Esophagus squamous epithelium (tissue), 5 donors: ENCODE data around the gene IQGAP2. TPM values are rescaled to one million over a fixed set of nuclear protein-coding genes. Genes with fewer than 3 reads are reported as not detected.

Source experiments
- DNase-seq: peaks from one replicate; lab custom pipeline; 2025; lab: John Stamatoyannopoulos, UW
- H3K27ac ChIP-seq, 4 donors: fragments of 200-600 bp; sonication (generic); one replicate each; pipeline ENCODE4 v1.5.1; 2016 to 2019; ENCODE audit warnings: mild to moderate bottlenecking in 1 of 4
- H3K27me3 ChIP-seq, 4 donors: fragments of 200-600 bp; sonication (generic); 1 replicate in 3 of 4; 2 replicates in 1 of 4; pipeline versions ENCODE4 v1.5.1 to v1.6.0; 2017 to 2021; ENCODE audit warnings: antibody characterized with exemption in 1 of 4
- H3K36me3 ChIP-seq, 3 donors: fragments of 200-600 bp; sonication (generic); one replicate each; pipeline ENCODE4 v1.5.1; 2016 to 2019
- H3K4me1 ChIP-seq, 3 donors: fragments of 200-600 bp; sonication (generic); one replicate each; pipeline ENCODE4 v1.5.1; 2017 to 2019
- H3K4me3 ChIP-seq, 4 donors: fragments of 200-600 bp; sonication (generic); 1 replicate in 3 of 4; 2 replicates in 1 of 4; pipeline ENCODE4 v1.5.1; 2016 to 2019; ENCODE audit warnings: mild to moderate bottlenecking in 2 of 4, moderate library complexity in 1 of 4
- H3K9me3 ChIP-seq, 3 donors: fragments of 200-600 bp; sonication (generic); one replicate each; pipeline ENCODE4 v1.5.1; 2016 to 2019
- CTCF ChIP-seq, 6 experiments: fragments of 450-650 bp in 4 of 6; fragments of 200-600 bp in 2 of 6; sonication (generic) in 2 of 6; IDR thresholded peaks; one replicate each; pipeline ENCODE4 v1.5.1; 2016 to 2019; ENCODE audit warnings: antibody characterized with exemption in 6 of 6, mild to moderate bottlenecking in 4 of 6, moderate library complexity in 4 of 6
- POLR2A ChIP-seq, 4 donors: fragments of 450-650 bp; IDR thresholded peaks; one replicate each; pipeline ENCODE4 v1.6.1; 2017; ENCODE audit warnings: antibody characterized with exemption in 4 of 4, mild to moderate bottlenecking in 4 of 4, moderate library complexity in 3 of 4
- WGBS, 2 donors: methylation state at CpG; one replicate each; pipeline ENCODE4 v1.1.5; 2018; 5-methylcytosine and 5-hydroxymethylcytosine counted together
- intact Hi-C: fragments of 100-400 bp; cut with DNase I; formaldehyde crosslinking; loops from one replicate; pipeline ENCODE4 v1.15.0; 2022
- total RNA-seq, 4 donors: library from RNA; depleted of rRNA; stranded (reverse); fragments of >200 nt; gene quantifications; one replicate each; pipeline ENCODE4 v1.1.0, GENCODE V29; 2016
- donor health status: DM: yes; HTN: yes; CAD: no.

Gene IQGAP2
- total RNA-seq, 4 donors from 2014 or later: 3.0 to 16.6 (median 5.9) TPM

- no peak for TF ChIP-seq CTCF (IDR thresholded peaks at IDR 0.05)
- TF ChIP-seq POLR2A (IDR thresholded peaks at IDR 0.05): no peak
- WGBS, 2 donors: 75% methylated on average over 4 of the region's 4 CpGs
- Histone ChIP-seq H3K27me3 (no peaks in the 10 kb centered on the region), H3K4me1 (peaks cover 0 to 10% (median 0%) of the 10 kb centered on the region in 3 donors), H3K27ac (no peak overlapping the region), H3K36me3 (no peaks in the 10 kb centered on the region), H3K4me3 (no peak overlapping the region), H3K9me3 (no peaks in the 10 kb centered on the region)
- no peak for DNase-seq
- intact Hi-C loops: no loop called here
These were observed 79.9 kb downstream of the IQGAP2 start for GRCh38 chr5:76482984-76483383.

- Histone ChIP-seq H3K4me1 (peaks cover 0 to 10% (median 0%) of the 10 kb centered on the region in 3 donors), H3K27ac (no peak overlapping the region), H3K36me3 (no peaks in the 10 kb centered on the region), H3K27me3 (no peaks in the 10 kb centered on the region), H3K4me3 (no peak overlapping the region), H3K9me3 (no peaks in the 10 kb centered on the region)
- intact Hi-C loops: no loop called here
- TF ChIP-seq CTCF (IDR thresholded peaks at IDR 0.05) (no peak), POLR2A (IDR thresholded peaks at IDR 0.05) (no peak)
- no peak for DNase-seq
- 74 to 80% methylated on average over 2 to 5 of the region's 5 CpGs for WGBS, 2 donors
These were observed 80.3 kb downstream of the IQGAP2 start for GRCh38 chr5:76483433-76483832.

GRCh38 chr5:76483881-76484280 lies 80.8 kb downstream of the IQGAP2 start:
- intact Hi-C loops: no loop called here
- Histone ChIP-seq H3K27me3 (no peaks in the 10 kb centered on the region), H3K27ac (no peak overlapping the region), H3K4me3 (no peak overlapping the region), H3K9me3 (no peaks in the 10 kb centered on the region), H3K4me1 (peaks cover 0 to 10% (median 0%) of the 10 kb centered on the region in 3 donors), H3K36me3 (no peaks in the 10 kb centered on the region)
- TF ChIP-seq POLR2A (IDR thresholded peaks at IDR 0.05) (no peak), CTCF (IDR thresholded peaks at IDR 0.05) (no peak)
- WGBS, 2 donors: 56 to 71% methylated on average over 4 of the region's 4 CpGs
- DNase-seq: no peak

GRCh38 chr5:76485511-76485910 lies 82.4 kb downstream of the IQGAP2 start:
- no peaks in the 10 kb centered on the region for H3K27me3 ChIP-seq
- TF ChIP-seq POLR2A (IDR thresholded peaks at IDR 0.05) (no peak), CTCF (IDR thresholded peaks at IDR 0.05) (no peak)
- H3K36me3 ChIP-seq: no peaks in the 10 kb centered on the region
- H3K9me3 ChIP-seq: no peaks in the 10 kb centered on the region
- peaks cover 0 to 10% (median 0%) of the 10 kb centered on the region in 3 donors for H3K4me1 ChIP-seq
- DNase-seq: no peak
- intact Hi-C loops: no loop called here
- H3K4me3 ChIP-seq: no peak overlapping the region
- H3K27ac ChIP-seq: no peak overlapping the region

- WGBS, 2 donors: 94 to 97% methylated on average over 4 of the region's 4 CpGs
- H3K27ac ChIP-seq: no peak overlapping the region
- no peaks in the 10 kb centered on the region for H3K9me3 ChIP-seq
- DNase-seq: no peak
- TF ChIP-seq CTCF (IDR thresholded peaks at IDR 0.05): no peak
- no peak for TF ChIP-seq POLR2A (IDR thresholded peaks at IDR 0.05)
- peaks cover 0 to 10% (median 0%) of the 10 kb centered on the region in 3 donors for H3K4me1 ChIP-seq
- H3K36me3 ChIP-seq: no peaks in the 10 kb centered on the region
- H3K27me3 ChIP-seq: no peaks in the 10 kb centered on the region
- intact Hi-C loops: no loop called here
- H3K4me3 ChIP-seq: no peak overlapping the region
These were observed 84.3 kb downstream of the IQGAP2 start for GRCh38 chr5:76487386-76487785.
